ENCODE results near the gene PAMR1.

Gene PAMR1

GRCh38 chr11:35454362-35454761 lies 71.1 kb downstream of the PAMR1 start:
- DNase-seq: no peak

- no peak for DNase-seq
These were observed 88.7 kb downstream of the PAMR1 start for GRCh38 chr11:35436581-35437250.

- DNase-seq: no peak
These were observed 91.8 kb downstream of the PAMR1 start for GRCh38 chr11:35433588-35433987.

GRCh38 chr11:35432464-35432863 lies 93.0 kb downstream of the PAMR1 start:
- DNase-seq: no peak

GRCh38 chr11:35427071-35427470 lies 98.3 kb downstream of the PAMR1 start:
- DNase-seq: peak; percentile 93

GRCh38 chr11:35426351-35426750 lies 99.1 kb downstream of the PAMR1 start:
- DNase-seq: peak; percentile 49

- DNase-seq: peak; percentile 12
These were observed 99.7 kb downstream of the PAMR1 start for GRCh38 chr11:35425603-35426212.

- peak; percentile 80 for DNase-seq
These were observed 101.1 kb downstream of the PAMR1 start for GRCh38 chr11:35424157-35424940.

GRCh38 chr11:35420371-35420770 lies 105.0 kb downstream of the PAMR1 start:
- DNase-seq: no peak

GRCh38 chr11:35419830-35420333 lies 105.5 kb downstream of the PAMR1 start:
- DNase-seq: no peak

- peak; percentile 35 for DNase-seq
These were observed 106.1 kb downstream of the PAMR1 start, which contains the start of gene SLC1A2 for GRCh38 chr11:35419184-35419829. SLC1A2 (minus strand) TSS chr11:35419558; CDS start chr11:35418966, 592 bp downstream.

GRCh38 chr11:35418282-35419183 lies 106.9 kb downstream of the PAMR1 start:
- DNase-seq: peak; percentile 30

- DNase-seq: no peak
These were observed 109.9 kb downstream of the PAMR1 start for GRCh38 chr11:35415487-35415886.

- DNase-seq: no peak
These were observed 110.6 kb downstream of the PAMR1 start for GRCh38 chr11:35414776-35415175.

GRCh38 chr11:35414311-35414710 lies 111.1 kb downstream of the PAMR1 start:
- DNase-seq: no peak

- no peak for DNase-seq
These were observed 111.8 kb downstream of the PAMR1 start for GRCh38 chr11:35413598-35413997.

GRCh38 chr11:35412285-35412684 lies 113.1 kb downstream of the PAMR1 start:
- peak; percentile 54 for DNase-seq

GRCh38 chr11:35407041-35407440 lies 118.4 kb downstream of the PAMR1 start:
- DNase-seq: no peak

- peak; percentile 32 for DNase-seq
These were observed 121.0 kb downstream of the PAMR1 start for GRCh38 chr11:35404388-35404775.

GRCh38 chr11:35403765-35404387 lies 121.5 kb downstream of the PAMR1 start:
- no peak for DNase-seq
